HAP-1 (cell line): ENCODE data around the gene CNNM2.

Experiments used
- DNase-seq, 2 experiments: peaks; one replicate each; pipeline ENCODE4 v3.0.0-alpha.2; 2016 to 2020; ENCODE audit warnings: low spot score in 2 of 2
- H3K27me3 ChIP-seq: fragments of 250-450 bp; sonication (Bioruptor Pico); 2 replicates; pipeline ENCODE4 v1.5.1; 2020; ENCODE audit warnings: low read depth, mild to moderate bottlenecking, moderate library complexity
- H3K36me3 ChIP-seq: fragments of 250-450 bp; sonication (Bioruptor Pico); replicated peaks from 2 replicates; pipeline ENCODE4 v1.5.1; 2020; ENCODE audit warnings: mild to moderate bottlenecking
- H3K4me1 ChIP-seq: fragments of 250-450 bp; sonication (Bioruptor Pico); 2 replicates; pipeline ENCODE4 v1.5.1; 2020; ENCODE audit warnings: mild to moderate bottlenecking
- H3K4me3 ChIP-seq: fragments of 250-450 bp; sonication (Bioruptor Pico); 2 replicates; pipeline ENCODE4 v1.5.1; 2020; ENCODE audit warnings: mild to moderate bottlenecking, moderate library complexity
- H3K9me3 ChIP-seq: fragments of 250-450 bp; sonication (Bioruptor Pico); 2 replicates; pipeline ENCODE4 v1.5.1; 2020; ENCODE audit warnings: mild to moderate bottlenecking, moderate library complexity
- in situ Hi-C: fragments of 300-500 bp; cut with MboI; formaldehyde crosslinking; loops from 3 replicates; pipeline ENCODE4 v1.14.3; 2020; ENCODE audit warnings: low sequenced_read_pairs, inconsistent platforms, mixed read lengths

The CNNM2 gene

DNA sequence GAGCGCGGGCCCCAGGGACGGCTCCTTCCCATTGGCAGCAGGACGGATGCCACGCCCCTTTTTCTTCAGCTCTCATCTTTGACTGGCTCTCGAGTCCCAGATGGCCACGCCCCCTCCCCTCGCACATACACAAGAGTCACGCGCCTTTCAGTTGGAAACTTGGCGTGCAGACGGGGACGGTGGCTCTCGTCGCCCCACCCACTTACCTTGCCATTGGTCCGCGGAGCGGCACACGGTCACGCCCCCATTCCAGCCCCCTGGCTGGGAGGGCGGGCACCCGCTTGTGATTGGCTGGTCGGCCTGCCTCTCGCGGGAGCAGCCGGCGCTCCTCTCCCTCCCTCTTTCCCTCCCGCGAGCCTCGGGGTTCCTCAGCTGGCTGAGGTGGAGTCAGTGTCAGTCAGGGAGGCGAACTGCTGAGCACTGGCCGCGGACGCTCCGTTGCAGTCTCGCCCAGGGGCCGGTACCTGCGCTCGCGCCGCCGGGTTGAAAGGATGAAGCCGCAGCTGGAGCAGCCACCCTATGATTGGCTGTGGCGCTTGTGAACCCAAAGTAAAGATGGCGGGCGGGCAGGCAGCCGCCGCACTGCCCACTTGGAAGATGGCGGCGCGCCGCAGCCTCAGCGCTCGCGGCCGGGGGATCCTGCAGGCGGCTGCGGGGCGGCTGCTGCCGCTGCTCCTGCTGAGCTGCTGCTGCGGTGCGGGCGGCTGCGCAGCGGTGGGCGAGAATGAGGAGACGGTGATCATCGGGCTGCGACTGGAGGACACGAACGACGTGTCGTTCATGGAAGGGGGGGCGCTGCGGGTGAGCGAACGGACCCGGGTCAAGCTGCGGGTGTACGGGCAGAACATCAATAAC lies at the start of gene CNNM2:
Gene CNNM2 (plus strand): TSS at position 333 of the 855 bp plus-strand sequence. CDS start 187 bp downstream, at position 520.
- Histone ChIP-seq H3K4me3 (peak within 1 kb of the TSS; percentile 98), H3K27me3 (no peaks in the 10 kb centered on the region), H3K4me1 (peaks cover 27% of the 10 kb centered on the region), H3K9me3 (no peaks in the 10 kb centered on the region), H3K36me3 (no peaks in the 10 kb centered on the region)
- in situ Hi-C loops, result loop anchor here (10.0 kb wide), 2 partner anchors 137 to 327 kb away; partner anchors contain the start of gene RPEL1
- peak; percentile 99 to 100 for DNase-seq

- Histone ChIP-seq H3K9me3 (no peaks in the 10 kb centered on the region), H3K27me3 (no peaks in the 10 kb centered on the region), H3K4me1 (peaks cover 4% of the 10 kb centered on the region), H3K4me3 (peak overlapping the region; percentile 25), H3K36me3 (no peaks in the 10 kb centered on the region)
- in situ Hi-C loops, result no loop called here
- no peak for DNase-seq
Observed at GRCh38 chr10:102868911-102869257, 49.2 kb upstream of the CNNM2 start.

DNA sequence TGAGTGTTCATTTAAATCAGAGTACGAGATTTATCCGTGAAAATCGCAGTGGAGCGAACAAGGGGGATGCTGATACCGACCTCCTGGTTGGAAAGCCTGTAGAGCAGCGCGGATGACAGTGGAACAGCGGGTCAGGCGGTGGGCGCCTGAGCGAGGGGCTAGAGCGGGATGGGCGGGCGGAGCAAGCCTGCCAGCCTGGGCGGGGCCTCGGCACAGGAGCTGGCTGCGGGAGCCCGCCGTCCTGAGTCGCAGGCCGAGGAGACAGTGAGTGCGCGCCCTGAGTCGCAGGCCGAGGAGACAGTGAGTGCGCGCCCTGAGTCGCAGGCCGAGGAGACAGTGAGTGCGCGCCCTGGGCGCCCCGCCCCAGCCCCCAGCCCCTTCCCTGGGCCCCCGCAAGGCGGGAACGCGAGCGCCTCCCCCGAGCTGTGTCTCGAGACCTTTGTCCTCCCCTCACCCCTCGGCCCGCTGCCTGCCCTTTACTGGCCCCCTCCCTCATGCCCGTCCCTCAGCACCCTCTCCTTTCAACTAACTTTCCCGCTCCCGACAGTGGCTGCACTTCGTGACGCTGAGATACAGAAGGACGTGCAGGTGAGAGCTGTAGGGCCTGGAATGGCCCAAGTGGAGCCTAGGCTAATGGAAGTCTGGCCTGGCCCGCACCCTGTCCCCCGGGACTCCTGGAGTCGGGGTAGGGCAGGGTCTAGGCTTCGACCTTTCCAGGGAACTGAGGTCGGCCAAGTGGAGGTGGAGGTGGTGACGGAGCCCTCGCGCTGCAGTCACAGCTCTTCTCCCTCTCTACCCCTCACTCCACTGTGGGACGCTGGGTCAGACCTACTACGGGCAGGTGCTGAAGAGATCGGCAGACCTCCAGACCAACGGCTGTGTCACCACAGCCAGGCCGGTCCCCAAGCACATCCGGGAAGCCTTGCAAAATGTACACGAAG lies 48.6 kb upstream of the CNNM2 start, which contains the start of gene AS3MT:
Gene AS3MT (plus strand): TSS at position 213 of the 941 bp plus-strand sequence. CDS start 123 bp downstream, at position 336.
- Histone ChIP-seq H3K4me3 (peak within 1 kb of the TSS; percentile 25), H3K36me3 (no peaks in the 10 kb centered on the region), H3K27me3 (no peaks in the 10 kb centered on the region), H3K9me3 (no peaks in the 10 kb centered on the region), H3K4me1 (peaks cover 4% of the 10 kb centered on the region)
- in situ Hi-C loops, result no loop called here
- DNase-seq, result peak; percentile 60 to 84

GRCh38 chr10:102870221-102870620 lies 47.9 kb upstream of the CNNM2 start:
- DNase-seq, result no peak
- Histone ChIP-seq H3K4me3 (peak overlapping the region; percentile 25; the same call in 1 of the 2 replicates), H3K9me3 (no peaks in the 10 kb centered on the region), H3K4me1 (peaks cover 4% of the 10 kb centered on the region), H3K36me3 (no peaks in the 10 kb centered on the region), H3K27me3 (no peaks in the 10 kb centered on the region)
- in situ Hi-C loops, result no loop called here

DNA sequence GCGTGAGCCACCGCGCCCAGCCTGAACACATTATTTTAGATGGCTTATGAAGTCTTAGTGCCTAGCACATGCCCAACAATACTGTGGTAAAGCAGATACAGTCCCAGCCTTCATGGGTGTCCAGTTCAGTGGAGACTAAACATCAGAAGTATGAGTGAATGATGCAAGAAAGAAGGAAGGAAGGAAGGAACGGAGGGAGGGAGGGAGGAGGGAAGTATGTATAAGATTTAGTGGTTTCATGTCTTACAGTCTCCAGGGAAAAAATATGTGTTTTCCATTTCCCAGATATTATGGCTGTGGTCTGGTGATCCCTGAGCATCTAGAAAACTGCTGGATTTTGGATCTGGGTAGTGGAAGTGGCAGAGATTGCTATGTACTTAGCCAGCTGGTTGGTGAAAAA lies 45.9 kb upstream of the CNNM2 start:
- no peaks in the 10 kb centered on the region for H3K36me3 ChIP-seq
- no peaks in the 10 kb centered on the region for H3K27me3 ChIP-seq
- DNase-seq, result no peak
- in situ Hi-C loops, result no loop called here
- H3K4me3 ChIP-seq, result no peak overlapping the region
- H3K4me1 ChIP-seq, result peaks cover 10% of the 10 kb centered on the region
- no peaks in the 10 kb centered on the region for H3K9me3 ChIP-seq

- Histone ChIP-seq H3K4me3 (no peak overlapping the region), H3K36me3 (peaks cover 8% of the 10 kb centered on the region), H3K27me3 (no peaks in the 10 kb centered on the region), H3K9me3 (no peaks in the 10 kb centered on the region), H3K4me1 (peaks cover 6% of the 10 kb centered on the region)
- in situ Hi-C loops, result no loop called here
- DNase-seq, result no peak
Observed at GRCh38 chr10:102876747-102877153, 41.3 kb upstream of the CNNM2 start.

DNA sequence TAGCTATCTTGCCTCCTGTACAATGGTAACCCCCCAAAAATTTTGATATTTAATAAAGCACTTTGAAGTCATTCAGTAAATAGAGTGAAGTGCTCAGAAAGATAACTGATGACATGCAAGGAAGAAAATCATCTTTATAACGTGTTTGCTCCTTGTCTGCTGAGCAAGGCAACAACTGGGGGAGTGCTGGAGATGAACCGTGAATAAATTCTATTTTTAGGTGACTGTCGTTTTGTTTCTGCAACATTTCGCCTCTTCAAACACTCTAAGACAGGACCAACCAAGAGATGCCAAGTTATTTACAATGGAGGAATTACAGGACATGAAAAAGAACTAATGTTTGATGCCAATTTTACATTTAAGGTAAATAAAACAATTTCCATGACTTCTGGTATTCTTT lies 39.5 kb upstream of the CNNM2 start:
- Histone ChIP-seq H3K4me1 (peaks cover 6% of the 10 kb centered on the region), H3K4me3 (no peak overlapping the region), H3K36me3 (peaks cover 8% of the 10 kb centered on the region), H3K27me3 (no peaks in the 10 kb centered on the region), H3K9me3 (no peaks in the 10 kb centered on the region)
- in situ Hi-C loops, result no loop called here
- no peak for DNase-seq

- Histone ChIP-seq H3K4me1 (peaks cover 6% of the 10 kb centered on the region), H3K27me3 (no peaks in the 10 kb centered on the region), H3K36me3 (peaks cover 8% of the 10 kb centered on the region), H3K9me3 (no peaks in the 10 kb centered on the region), H3K4me3 (no peak overlapping the region)
- no peak for DNase-seq
- in situ Hi-C loops, result no loop called here
Observed at GRCh38 chr10:102880256-102880655, 37.8 kb upstream of the CNNM2 start.

GRCh38 chr10:102888048-102888447 lies 30.0 kb upstream of the CNNM2 start:
- no peaks in the 10 kb centered on the region for H3K9me3 ChIP-seq
- no peaks in the 10 kb centered on the region for H3K27me3 ChIP-seq
- DNase-seq, result no peak
- in situ Hi-C loops, result no loop called here
- H3K4me1 ChIP-seq, result no peaks in the 10 kb centered on the region
- H3K36me3 ChIP-seq, result peaks cover 3% of the 10 kb centered on the region; the same call in 1 of the 2 replicates
- no peak overlapping the region for H3K4me3 ChIP-seq

DNA sequence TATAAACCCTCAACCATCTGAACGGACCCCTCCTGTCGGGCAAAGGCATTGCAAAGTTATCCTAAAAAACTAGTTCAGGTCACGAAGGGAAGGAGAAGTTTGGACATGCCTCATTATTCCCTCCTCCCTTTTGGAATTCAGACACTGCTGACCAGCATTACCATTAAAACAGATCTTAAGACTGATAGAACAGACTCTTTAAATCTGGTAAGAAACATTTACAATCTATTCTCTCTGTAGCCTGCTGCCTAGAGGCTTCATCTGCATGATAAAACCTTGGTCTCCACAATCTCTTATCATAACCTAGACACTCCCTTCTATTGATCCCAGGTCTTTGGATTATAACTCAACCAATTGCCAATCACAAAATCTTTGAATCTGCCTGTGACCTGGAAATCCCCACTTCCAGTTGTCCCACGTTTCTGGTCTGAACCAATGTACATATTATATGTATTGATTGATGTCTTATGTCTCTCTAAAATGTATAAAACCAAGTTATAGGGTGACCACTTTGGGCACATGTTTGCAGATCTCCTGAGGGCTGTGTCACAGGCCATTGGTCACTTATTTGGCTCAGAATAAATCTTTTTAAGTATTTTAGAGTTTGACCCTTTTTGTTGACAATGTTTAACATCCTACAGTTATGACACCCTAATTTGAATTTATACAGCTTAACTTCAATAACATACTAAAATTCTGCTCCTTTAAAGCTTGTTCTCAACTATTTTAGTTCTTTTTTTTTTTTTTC lies 23.5 kb upstream of the CNNM2 start:
- H3K36me3 ChIP-seq, result no peaks in the 10 kb centered on the region
- in situ Hi-C loops, result no loop called here

DNA sequence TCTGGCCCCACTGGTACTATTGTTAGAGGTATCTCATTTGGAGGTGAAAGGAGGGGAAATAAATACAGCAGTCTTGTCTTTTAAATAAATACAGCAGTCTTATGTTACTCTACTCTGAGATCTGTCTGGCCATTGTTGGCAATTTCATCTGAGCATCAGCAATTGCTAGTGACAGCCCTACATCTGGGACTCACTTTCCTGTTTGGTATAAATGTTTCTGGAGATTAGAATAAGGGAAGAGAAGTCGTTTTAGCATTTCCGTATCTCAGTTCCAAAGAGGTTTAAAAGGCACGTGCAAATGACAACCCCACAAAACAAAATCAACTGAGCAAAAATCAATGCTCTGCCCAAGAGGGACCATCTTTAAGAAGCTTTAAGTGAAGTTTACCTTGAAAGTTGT lies 18.1 kb upstream of the CNNM2 start:
- no peaks in the 10 kb centered on the region for H3K27me3 ChIP-seq
- H3K36me3 ChIP-seq, result no peaks in the 10 kb centered on the region; the same call in 1 of the 2 replicates
- in situ Hi-C loops, result loop anchor here (5.0 kb wide), 1 partner anchor 63 kb away; the partner anchor contains the start of gene CYP17A1
- DNase-seq, result no peak
- H3K9me3 ChIP-seq, result no peaks in the 10 kb centered on the region
- H3K4me1 ChIP-seq, result 0 out of 2 replicates have a peak, but pooled peaks cover 2% of the 10 kb centered on the region
- H3K4me3 ChIP-seq, result no peak overlapping the region

More for the DNA sequence above, 23.5 kb upstream of the CNNM2 start:
- peak; percentile 34 to 94 for DNase-seq
- no peaks in the 10 kb centered on the region for H3K27me3 ChIP-seq
- peaks cover 14% of the 10 kb centered on the region for H3K4me1 ChIP-seq
- H3K4me3 ChIP-seq, result no peak overlapping the region
- no peaks in the 10 kb centered on the region for H3K9me3 ChIP-seq

DNA sequence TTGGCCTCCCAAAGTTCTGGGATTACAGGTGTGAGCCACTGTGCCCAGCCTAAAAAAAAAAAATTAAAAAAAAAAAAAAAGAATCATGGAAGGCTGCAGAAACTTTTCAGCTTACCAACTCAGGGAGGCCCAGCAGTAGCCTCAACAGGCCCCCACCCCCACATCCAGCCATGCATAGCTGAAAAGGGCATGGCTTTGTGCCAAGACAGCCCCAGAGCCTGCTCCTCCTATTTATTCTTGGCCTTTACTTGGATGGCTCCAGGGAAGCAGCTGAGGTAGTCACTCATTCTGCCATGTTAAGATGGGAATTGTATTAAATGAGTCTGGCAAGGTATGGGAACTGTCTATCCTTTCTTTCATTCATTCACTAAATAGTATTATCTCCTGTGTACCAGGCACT lies 13.7 kb upstream of the CNNM2 start:
- DNase-seq, result no peak
- in situ Hi-C loops, result loop anchor here (5.0 kb wide), 1 partner anchor 67 kb away; the partner anchor contains the start of gene CYP17A1

GRCh38 chr10:102906507-102906906 lies 11.6 kb upstream of the CNNM2 start:
- in situ Hi-C loops, result no loop called here

More for the DNA sequence above, 13.7 kb upstream of the CNNM2 start:
- Histone ChIP-seq H3K4me3 (no peak overlapping the region), H3K36me3 (no peaks in the 10 kb centered on the region; the same call in 1 of the 2 replicates), H3K4me1 (no peaks in the 10 kb centered on the region), H3K9me3 (no peaks in the 10 kb centered on the region), H3K27me3 (no peaks in the 10 kb centered on the region)

More at GRCh38 chr10:102906507-102906906, 11.6 kb upstream of the CNNM2 start:
- Histone ChIP-seq H3K27me3 (no peaks in the 10 kb centered on the region), H3K4me1 (no peaks in the 10 kb centered on the region), H3K9me3 (no peaks in the 10 kb centered on the region), H3K36me3 (no peaks in the 10 kb centered on the region), H3K4me3 (no peak overlapping the region)
- DNase-seq, result no peak
